Testis (tissue), 3 donors: ENCODE data around the gene NFATC3. TPM values are rescaled to one million over a fixed set of nuclear protein-coding genes. Genes with fewer than 3 reads are reported as not detected.
"Not testable (repeated sequence)": the region's sequence is repeated elsewhere in the genome, so short reads cannot be mapped to it uniquely, and the experiment has no call there.

Experiments
- DNase-seq: peaks from one replicate; pipeline ENCODE4 v3.0.0-alpha.2; 2019
- H3K27ac ChIP-seq, 2 donors: fragments of 200-600 bp; sonication (generic); one replicate each; pipeline ENCODE4 v1.5.1; 2019
- H3K27me3 ChIP-seq: fragments of 200-600 bp; sonication (generic); one replicate; pipeline ENCODE4 v1.5.1; 2019
- H3K36me3 ChIP-seq: fragments of 200-600 bp; sonication (generic); one replicate; pipeline ENCODE4 v1.5.1; 2017; ENCODE audit warnings: low read depth; ENCODE audit errors: missing control alignments
- H3K4me1 ChIP-seq: fragments of 200-600 bp; sonication (generic); one replicate; pipeline ENCODE4 v1.5.1; 2019
- H3K4me3 ChIP-seq, 2 donors: fragments of 200-600 bp; sonication (generic); one replicate each; pipeline ENCODE4 v1.5.1; 2017 to 2019
- H3K9me3 ChIP-seq: fragments of 200-600 bp; sonication (generic); one replicate; pipeline ENCODE4 v1.5.1; 2017
- CTCF ChIP-seq, 3 experiments: fragments of 450-650 bp in 2 of 3; fragments of 200-600 bp in 1 of 3; sonication (generic) in 1 of 3; IDR thresholded peaks; one replicate each; pipeline ENCODE4 v1.5.1; 2016 to 2019; ENCODE audit warnings: antibody characterized with exemption in 3 of 3, mild to moderate bottlenecking in 2 of 3, moderate library complexity in 1 of 3
- POLR2A ChIP-seq: fragments of 450-650 bp; IDR thresholded peaks from one replicate; pipeline ENCODE4 v1.6.1; 2017; ENCODE audit warnings: antibody characterized with exemption, mild to moderate bottlenecking, moderate library complexity
- WGBS, 2 donors: methylation state at CpG; one replicate each; pipeline ENCODE4 v1.1.5; 2018; 5-methylcytosine and 5-hydroxymethylcytosine counted together
- intact Hi-C: fragments of 100-400 bp; cut with DNase I; formaldehyde crosslinking; loops from one replicate; pipeline ENCODE4 v1.15.1; 2023; ENCODE audit warnings: low total_unique reads
- polyA plus RNA-seq: library from polyadenylated mRNA; stranded (reverse); fragments of 350-450 nt; fragmentation: Illumina TruSeq; extraction: RNeasy Lipid Tissue Mini Kit (QIAGEN cat#74804); gene quantifications from one replicate; pipeline ENCODE4 v1.2.3, GENCODE V29; 2014; ENCODE audit warnings: low read depth, low replicate concordance; ENCODE audit not compliant: insufficient read depth
- total RNA-seq, 2 donors: library from RNA; depleted of rRNA; stranded (reverse); fragments of >200 nt; gene quantifications; one replicate each; pipeline ENCODE4 v1.2.3, GENCODE V29; 2016

The NFATC3 gene
- total and polyA plus RNA-seq, 3 donors from 2014 or later: 78.0 to 115 (median 94.7) TPM

- no peak for TF ChIP-seq POLR2A
- no peak for TF ChIP-seq CTCF (IDR thresholded peaks at IDR 0.05)
- no peaks in the 10 kb centered on the region for H3K27me3 ChIP-seq
- H3K4me3 ChIP-seq: no peak overlapping the region
- 83 to 87% methylated on average over 3 to 5 of the region's 5 CpGs for WGBS, 2 donors
- no peaks in the 10 kb centered on the region for H3K36me3 ChIP-seq
- no peaks in the 10 kb centered on the region for H3K9me3 ChIP-seq
- peaks cover 7% of the 10 kb centered on the region for H3K4me1 ChIP-seq
- no peak for DNase-seq
- no peak overlapping the region for H3K27ac ChIP-seq
- intact Hi-C loops: no loop called here
Observed at GRCh38 chr16:68113059-68113761, 28.0 kb downstream of the NFATC3 start.

- 94 to 97% methylated on average over 12 of the region's 12 CpGs for WGBS, 2 donors
- intact Hi-C loops: no loop called here
- H3K27ac ChIP-seq: no peak overlapping the region
Observed at GRCh38 chr16:68113765-68114240, 28.6 kb downstream of the NFATC3 start.

GRCh38 chr16:68114939-68115338, 29.8 kb downstream of the NFATC3 start:
- H3K27ac ChIP-seq, H3K9me3 ChIP-seq, H3K4me1 ChIP-seq, H3K36me3 ChIP-seq, DNase-seq, H3K27me3 ChIP-seq, intact Hi-C loops, H3K4me3 ChIP-seq: not testable (repeated sequence)
- WGBS, 2 donors: 95 to 97% methylated on average over 8 of the region's 8 CpGs

More at GRCh38 chr16:68113765-68114240, 28.6 kb downstream of the NFATC3 start:
- Histone ChIP-seq H3K4me1 (peaks cover 7% of the 10 kb centered on the region), H3K4me3 (no peak overlapping the region), H3K36me3 (no peaks in the 10 kb centered on the region), H3K9me3 (no peaks in the 10 kb centered on the region), H3K27me3 (no peaks in the 10 kb centered on the region)
- TF ChIP-seq CTCF (IDR thresholded peaks at IDR 0.05) (no peak), POLR2A (no peak)
- DNase-seq: no peak

- no peak for DNase-seq
- intact Hi-C loops: no loop called here
- Histone ChIP-seq H3K27ac (no peak overlapping the region), H3K27me3 (no peaks in the 10 kb centered on the region), H3K9me3 (no peaks in the 10 kb centered on the region), H3K36me3 (no peaks in the 10 kb centered on the region), H3K4me3 (no peak overlapping the region), H3K4me1 (peaks cover 7% of the 10 kb centered on the region)
- WGBS, 2 donors: 76 to 80% methylated on average over 2 of the region's 2 CpGs
- no peak for TF ChIP-seq CTCF (IDR thresholded peaks at IDR 0.05)
- no peak for TF ChIP-seq POLR2A
Observed at GRCh38 chr16:68115851-68116250, 30.7 kb downstream of the NFATC3 start.

- no peak for DNase-seq
- Histone ChIP-seq H3K27me3 (no peaks in the 10 kb centered on the region), H3K4me3 (no peak overlapping the region), H3K4me1 (peaks cover 7% of the 10 kb centered on the region), H3K9me3 (no peaks in the 10 kb centered on the region), H3K27ac (no peak overlapping the region), H3K36me3 (no peaks in the 10 kb centered on the region)
- TF ChIP-seq POLR2A (no peak), CTCF (IDR thresholded peaks at IDR 0.05) (peak in 2 of 3 experiments; percentile 37 to 39)
- intact Hi-C loops: no loop called here
- WGBS, 2 donors: 76 to 77% methylated on average over 2 of the region's 2 CpGs
Observed at GRCh38 chr16:68116256-68116867, 31.2 kb downstream of the NFATC3 start.
